NOMO-1 treated with dmso at 0.1 percent for 144 hours (cell line): ENCODE results near the gene RPL37.
"Not testable (repeated sequence)": the region's sequence is repeated elsewhere in the genome, so short reads cannot be mapped to it uniquely, and the experiment has no call there.

Experiments
- DNase-seq: peaks from one replicate; lab custom pipeline; 2025; ENCODE audit not compliant: unreplicated experiment; lab: John Stamatoyannopoulos, UW

Gene RPL37

GRCh38 chr5:40834849-40835787, at the start of gene RPL37:
Gene RPL37 (minus strand): TSS chr5:40835222. CDS start chr5:40835185, 37 bp downstream.
- peak; percentile 100 for DNase-seq

- not testable (repeated sequence) for DNase-seq
Observed at GRCh38 chr5:40883051-40883450, 48.0 kb upstream of the RPL37 start.

- DNase-seq = no peak
Observed at GRCh38 chr5:40882291-40882690, 47.3 kb upstream of the RPL37 start.

- DNase-seq = peak; percentile 34
Observed at GRCh38 chr5:40879163-40879942, 44.3 kb upstream of the RPL37 start.

GRCh38 chr5:40877371-40877988, 42.5 kb upstream of the RPL37 start:
- no peak for DNase-seq

GRCh38 chr5:40875958-40876357, 40.9 kb upstream of the RPL37 start:
- no peak for DNase-seq

- DNase-seq = peak; percentile 9
Observed at GRCh38 chr5:40873286-40873880, 38.4 kb upstream of the RPL37 start.

- not testable (repeated sequence) for DNase-seq
Observed at GRCh38 chr5:40872253-40872652, 37.2 kb upstream of the RPL37 start.

- DNase-seq = no peak
Observed at GRCh38 chr5:40871177-40871576, 36.2 kb upstream of the RPL37 start.

GRCh38 chr5:40869384-40869783, 34.4 kb upstream of the RPL37 start:
- no peak for DNase-seq

- no peak for DNase-seq
Observed at GRCh38 chr5:40866844-40867243, 31.8 kb upstream of the RPL37 start.

GRCh38 chr5:40865004-40865403, 30.0 kb upstream of the RPL37 start:
- DNase-seq = not testable (repeated sequence)

GRCh38 chr5:40860711-40861110, 25.7 kb upstream of the RPL37 start:
- no peak for DNase-seq

- DNase-seq = no peak
Observed at GRCh38 chr5:40853632-40854192, 18.7 kb upstream of the RPL37 start.

- no peak for DNase-seq
Observed at GRCh38 chr5:40847525-40847924, 12.5 kb upstream of the RPL37 start.

- no peak for DNase-seq
Observed at GRCh38 chr5:40846371-40846770, 11.3 kb upstream of the RPL37 start.

GRCh38 chr5:40844565-40844964, 9.5 kb upstream of the RPL37 start:
- DNase-seq = no peak

- DNase-seq = no peak
Observed at GRCh38 chr5:40842351-40842750, 7.3 kb upstream of the RPL37 start.

- DNase-seq = peak; percentile 77
Observed at GRCh38 chr5:40841068-40841805, 6.2 kb upstream of the RPL37 start, which contains the start of gene CARD6. Gene CARD6 (plus strand): TSS chr5:40841367. CDS start chr5:40841383, 16 bp downstream.

GRCh38 chr5:40838086-40838485, 3.1 kb upstream of the RPL37 start:
- DNase-seq = peak; percentile 22
